ENCODE measurements around the gene NAV2.

NAV2 gene

GRCh38 chr11:19689281-19690000, 23.2 kb upstream of the NAV2 start:
- DNase-seq = no peak

GRCh38 chr11:19690885-19691284, 21.8 kb upstream of the NAV2 start:
- no peak for DNase-seq

- DNase-seq = peak; percentile 83
These were observed 20.7 kb upstream of the NAV2 start for GRCh38 chr11:19691815-19692500.

- no peak for DNase-seq
These were observed 19.5 kb upstream of the NAV2 start for GRCh38 chr11:19693146-19693545.

GRCh38 chr11:19694796-19695345, 17.8 kb upstream of the NAV2 start:
- DNase-seq = no peak

- peak; percentile 70 for DNase-seq
These were observed 16.6 kb upstream of the NAV2 start for GRCh38 chr11:19696073-19696472.

- no peak for DNase-seq
These were observed 15.7 kb upstream of the NAV2 start for GRCh38 chr11:19696904-19697303.

GRCh38 chr11:19697721-19698121, 14.9 kb upstream of the NAV2 start:
- DNase-seq = no peak

GRCh38 chr11:19698493-19699292, 13.9 kb upstream of the NAV2 start:
- DNase-seq = no peak

- no peak for DNase-seq
These were observed 11.2 kb upstream of the NAV2 start for GRCh38 chr11:19701421-19701820.

- no peak for DNase-seq
These were observed 10.0 kb upstream of the NAV2 start for GRCh38 chr11:19702620-19703019.

- no peak for DNase-seq
These were observed 9.4 kb upstream of the NAV2 start for GRCh38 chr11:19703211-19703610.

GRCh38 chr11:19704213-19704612, 8.4 kb upstream of the NAV2 start:
- no peak for DNase-seq

GRCh38 chr11:19705936-19706335, 6.7 kb upstream of the NAV2 start:
- DNase-seq = no peak

GRCh38 chr11:19711911-19712280, 741 bp upstream of the NAV2 start:
- no peak for DNase-seq

- DNase-seq = no peak
These were observed 772 bp downstream of the NAV2 start for GRCh38 chr11:19713196-19714021.

- DNase-seq = no peak
These were observed 1.4 kb downstream of the NAV2 start for GRCh38 chr11:19714022-19714386.

GRCh38 chr11:19714387-19715363, 2.0 kb downstream of the NAV2 start:
- DNase-seq = peak; percentile 69

- DNase-seq = no peak
These were observed 2.7 kb downstream of the NAV2 start for GRCh38 chr11:19715373-19715772.

GRCh38 chr11:19718051-19718450, 5.4 kb downstream of the NAV2 start:
- DNase-seq = no peak

- DNase-seq = peak; percentile 13
These were observed 6.3 kb downstream of the NAV2 start for GRCh38 chr11:19718951-19719350.
